DMS79 treated with DMSO at 0.1 percent for 48 hours (cell line): Measurements from ENCODE around the gene CLDN19.

Experiments
- DNase-seq: peaks from one replicate; lab custom pipeline; 2025; lab: John Stamatoyannopoulos, UW

CLDN19 gene

GRCh38 chr1:42700006-42700405 lies 40.0 kb downstream of the CLDN19 start:
- DNase-seq: no peak

- DNase-seq: no peak
Observed at GRCh38 chr1:42698081-42698813, 41.8 kb downstream of the CLDN19 start.

GRCh38 chr1:42692911-42693310 lies 47.1 kb downstream of the CLDN19 start:
- no peak for DNase-seq

GRCh38 chr1:42692461-42692860 lies 47.6 kb downstream of the CLDN19 start:
- no peak for DNase-seq

- DNase-seq: no peak
Observed at GRCh38 chr1:42691157-42691498, 48.9 kb downstream of the CLDN19 start.

- no peak for DNase-seq
Observed at GRCh38 chr1:42690477-42691156, 49.4 kb downstream of the CLDN19 start.

GRCh38 chr1:42689912-42690311 lies 50.1 kb downstream of the CLDN19 start:
- DNase-seq: no peak

GRCh38 chr1:42686418-42686817 lies 53.6 kb downstream of the CLDN19 start:
- DNase-seq: no peak

- DNase-seq: no peak
Observed at GRCh38 chr1:42684139-42684538, 55.9 kb downstream of the CLDN19 start.
